ENCODE results near the gene CACNA2D3.
"Not testable (repeated sequence)": the region's sequence is repeated elsewhere in the genome, so short reads cannot be mapped to it uniquely, and the experiment has no call there.

The CACNA2D3 gene

GRCh38 chr3:54951405-54951804 is 829.1 kb downstream of the CACNA2D3 start:
- DNase-seq: no peak

GRCh38 chr3:54954022-54954421 is 831.7 kb downstream of the CACNA2D3 start:
- no peak for DNase-seq

GRCh38 chr3:54954521-54954920 is 832.2 kb downstream of the CACNA2D3 start:
- DNase-seq: no peak

- no peak for DNase-seq
Measured at GRCh38 chr3:54955496-54955895, 833.1 kb downstream of the CACNA2D3 start.

GRCh38 chr3:54955941-54956340 is 833.6 kb downstream of the CACNA2D3 start:
- no peak for DNase-seq

GRCh38 chr3:54957711-54958110 is 835.4 kb downstream of the CACNA2D3 start:
- DNase-seq: no peak

- no peak for DNase-seq
Measured at GRCh38 chr3:54960082-54960481, 837.7 kb downstream of the CACNA2D3 start.

- no peak for DNase-seq
Measured at GRCh38 chr3:54960701-54961100, 838.3 kb downstream of the CACNA2D3 start.

GRCh38 chr3:54962200-54962599 is 839.8 kb downstream of the CACNA2D3 start:
- no peak for DNase-seq

GRCh38 chr3:54963641-54964040 is 841.3 kb downstream of the CACNA2D3 start:
- DNase-seq: no peak

- DNase-seq: no peak
Measured at GRCh38 chr3:54964081-54964480, 841.7 kb downstream of the CACNA2D3 start.

GRCh38 chr3:54965746-54966145 is 843.4 kb downstream of the CACNA2D3 start:
- no peak for DNase-seq

- no peak for DNase-seq
Measured at GRCh38 chr3:54966979-54967378, 844.6 kb downstream of the CACNA2D3 start.

- no peak for DNase-seq
Measured at GRCh38 chr3:54967731-54968161, 845.4 kb downstream of the CACNA2D3 start.

- no peak for DNase-seq
Measured at GRCh38 chr3:54968546-54969172, 846.3 kb downstream of the CACNA2D3 start.

GRCh38 chr3:54969652-54970051 is 847.3 kb downstream of the CACNA2D3 start:
- no peak for DNase-seq

- no peak for DNase-seq
Measured at GRCh38 chr3:54970895-54971294, 848.5 kb downstream of the CACNA2D3 start.

- no peak for DNase-seq
Measured at GRCh38 chr3:54977439-54977838, 855.1 kb downstream of the CACNA2D3 start.

- DNase-seq: not testable (repeated sequence)
Measured at GRCh38 chr3:54977946-54978345, 855.6 kb downstream of the CACNA2D3 start.

GRCh38 chr3:54982807-54983206 is 860.5 kb downstream of the CACNA2D3 start:
- DNase-seq: no peak

- no peak for DNase-seq
Measured at GRCh38 chr3:54983266-54984099, 861.1 kb downstream of the CACNA2D3 start.

- no peak for DNase-seq
Measured at GRCh38 chr3:54985856-54986255, 863.5 kb downstream of the CACNA2D3 start.

- no peak for DNase-seq
Measured at GRCh38 chr3:54986294-54986693, 863.9 kb downstream of the CACNA2D3 start.

- DNase-seq: no peak
Measured at GRCh38 chr3:54987719-54988118, 865.4 kb downstream of the CACNA2D3 start.
